T-cell (primary cell): Measurements from ENCODE around the gene RASIP1. TPM values are rescaled to one million over a fixed set of nuclear protein-coding genes. Genes with fewer than 3 reads are reported as not detected.
A peak's percentile ranks its signal among the peaks of the same experiment; 100 is the strongest.

Experiments used
- ATAC-seq, 4 experiments: fragments of 200-7000 bp in 3 of 4; fragments of 150-1000 bp in 1 of 4; cut with Tn5 transposase; replicated peaks in 1 of 4; 1 replicate in 3 of 4; 2 replicates in 1 of 4; pipeline ENCODE4 v1.10.0; 2021; ENCODE audit warnings: moderate library complexity in 3 of 4, mild to moderate bottlenecking in 2 of 4, moderate number of reproducible peaks in 1 of 4
- CTCF ChIA-PET, 2 donors: fragments of 300-600 bp; sonication (Branson Sonifier 250); formaldehyde crosslinking; loops; one replicate each; lab custom pipeline; 2022; ENCODE audit warnings: antibody characterized with exemption in 2 of 2; lab: Charles Lee
- POLR2A ChIA-PET, 2 donors: fragments of 300-600 bp; sonication (Branson Sonifier 250); formaldehyde crosslinking; loops; one replicate each; lab custom pipeline; 2022; ENCODE audit warnings: antibody characterized with exemption in 2 of 2; lab: Charles Lee
- DNase-seq, 35 experiments: peaks; one replicate each; pipeline versions ENCODE4 v3.0.0 to v3.0.0-alpha.2; 2013 to 2023
- H3K27ac ChIP-seq: one replicate; pipeline ENCODE4 v1.5.1; 2013; ENCODE audit warnings: low read length
- H3K27me3 ChIP-seq, 2 experiments: replicated peaks in 1 of 2; 1 replicate in 1 of 2; 2 replicates in 1 of 2; pipeline versions ENCODE4 v1.6.1 to v1.7.0; 2013; ENCODE audit warnings: low read length in 1 of 2, mixed read lengths in 1 of 2; ENCODE audit not compliant: control insufficient read depth in 2 of 2, insufficient read depth in 2 of 2; ENCODE audit errors: extremely low read depth in 1 of 2
- H3K36me3 ChIP-seq, 2 donors: 1 replicate in 1 of 2; 2 replicates in 1 of 2; pipeline versions ENCODE4 v1.6.1 to v1.7.0; 2013; ENCODE audit warnings: low read length in 1 of 2; ENCODE audit not compliant: control insufficient read depth in 2 of 2, insufficient read depth in 1 of 2; ENCODE audit errors: extremely low read depth in 1 of 2
- H3K4me1 ChIP-seq, 2 experiments: 1 replicate in 1 of 2; 2 replicates in 1 of 2; pipeline versions ENCODE4 v1.6.1 to v1.7.0; 2013; ENCODE audit warnings: low read length in 2 of 2, mixed read lengths in 1 of 2; ENCODE audit not compliant: insufficient read depth in 2 of 2, control insufficient read depth in 1 of 2; ENCODE audit errors: extremely low read depth in 1 of 2
- H3K4me3 ChIP-seq, 2 donors: 1 replicate in 1 of 2; 2 replicates in 1 of 2; pipeline versions ENCODE4 v1.5.1 to v1.7.0; 2013; ENCODE audit warnings: mild to moderate bottlenecking in 2 of 2, low read length in 1 of 2, moderate library complexity in 1 of 2; ENCODE audit not compliant: control insufficient read depth in 1 of 2; ENCODE audit errors: extremely low read depth in 1 of 2
- H3K9me3 ChIP-seq: 2 replicates; pipeline ENCODE4 v1.7.0; 2013
- H3K27ac Mint-ChIP-seq, 2 donors: one replicate each; pipeline ENCODE4 v1.8.0; 2020 to 2021; ENCODE audit warnings: mild to moderate bottlenecking in 2 of 2, mixed read lengths in 2 of 2
- H3K27me3 Mint-ChIP-seq, 2 donors: one replicate each; pipeline ENCODE4 v1.8.0; 2021 to 2022; ENCODE audit warnings: mixed read lengths in 2 of 2
- H3K36me3 Mint-ChIP-seq: one replicate; pipeline ENCODE4 v1.8.0; 2021; ENCODE audit warnings: mixed read lengths
- H3K4me1 Mint-ChIP-seq, 3 donors: one replicate each; pipeline ENCODE4 v1.8.0; 2020 to 2022; ENCODE audit warnings: mixed read lengths in 3 of 3, mild to moderate bottlenecking in 1 of 3
- H3K4me3 Mint-ChIP-seq, 3 donors: one replicate each; pipeline ENCODE4 v1.8.0; 2020 to 2022; ENCODE audit warnings: mild to moderate bottlenecking in 3 of 3, mixed read lengths in 3 of 3, moderate library complexity in 3 of 3
- H3K9me3 Mint-ChIP-seq, 3 donors: one replicate each; pipeline ENCODE4 v1.8.0; 2020 to 2022; ENCODE audit warnings: mixed read lengths in 3 of 3
- WGBS: methylation state at CpG from one replicate; pipeline ENCODE4 v1.1.5; 2013; ENCODE audit warnings: missing lambda C conversion rate; ENCODE audit not compliant: insufficient coverage; 5-methylcytosine and 5-hydroxymethylcytosine counted together
- total RNA-seq, 35 experiments: library from RNA in 6 of 35; stranded (reverse) in 6 of 35; fragments of 120-200 nt in 1 of 35; gene quantifications; one replicate each; pipeline versions ENCODE4 v1.2.1 to v1.2.4 and lab custom pipeline; 2013 to 2026

RASIP1 gene
- total RNA-seq, 5 donors from 2014 or later (not counting 1 experiment from before 2014, with no cell fraction given), result 0.23 to 0.65 (median 0.32) TPM; not detected in 2

DNA sequence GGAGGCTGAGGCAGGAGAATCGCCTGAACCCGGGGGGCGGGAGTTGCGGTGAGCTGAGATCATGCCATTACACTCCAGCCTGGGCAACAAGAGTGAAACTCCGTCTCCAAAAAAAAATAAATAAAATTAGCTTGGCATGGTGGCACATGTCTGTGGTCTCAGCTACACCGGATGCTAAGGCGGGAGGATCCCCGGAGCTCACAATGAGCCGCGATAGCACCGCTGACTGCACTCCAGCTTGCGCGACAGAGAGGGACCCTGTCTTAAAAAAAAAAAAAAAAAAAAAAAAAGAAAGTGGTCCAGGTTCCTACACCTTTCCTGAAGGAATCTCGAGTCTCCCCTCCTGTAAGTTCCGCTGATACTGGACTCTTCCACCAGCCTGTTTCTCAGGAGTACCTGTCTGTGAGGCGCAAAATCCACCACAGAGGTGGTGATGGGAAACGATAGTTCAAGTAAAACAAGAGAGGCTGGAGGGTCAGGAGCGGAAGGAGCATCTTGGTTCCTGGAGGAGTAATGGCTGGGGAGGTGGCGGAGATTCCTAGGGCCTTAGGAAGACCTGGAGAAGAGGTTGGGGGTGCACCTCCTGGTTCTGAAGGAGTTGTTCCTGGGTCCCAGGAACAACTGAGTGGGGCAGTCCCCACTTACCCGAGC lies 11.6 kb upstream of the RASIP1 start:
- POLR2A ChIA-PET, result interaction anchor here in 1 of 2 donors (0.7 kb wide), 1 partner anchor 242 kb away, joined by 4 read pairs; the partner anchor contains the start of gene RUVBL2
- 2% methylated on average over 13 of the region's 20 CpGs for WGBS
- H3K36me3 Mint-ChIP-seq, result no peaks in the 10 kb centered on the region
- peaks cover 20 to 31% of the 10 kb centered on the region in 2 donors for H3K27me3 Mint-ChIP-seq
- H3K27ac ChIP-seq, result no peak overlapping the region
- peaks cover 0 to 68% of the 10 kb centered on the region in 2 experiments for H3K27me3 ChIP-seq
- H3K9me3 ChIP-seq, result no peaks in the 10 kb centered on the region
- peak overlapping the region; percentile 71 to 84 (median 74) for H3K4me3 Mint-ChIP-seq
- peak overlapping the region in 1 of 2 donors; percentile 40 for H3K27ac Mint-ChIP-seq
- peaks cover 2 to 25% of the 10 kb centered on the region in 2 experiments for H3K4me1 ChIP-seq
- H3K4me1 Mint-ChIP-seq, result peaks cover 14 to 20% (median 19%) of the 10 kb centered on the region in 3 donors
- ATAC-seq, result peak; percentile 43 to 59 (median 45)
- DNase-seq, result peak in 4 of 35 experiments; percentile 13 to 40 (median 22)
- H3K9me3 Mint-ChIP-seq, result no peaks in the 10 kb centered on the region
- CTCF ChIA-PET, result interaction anchor here in 1 of 2 donors (0.6 to 0.7 kb wide), 3 partner anchors 13 to 987 kb away, joined by 3 to 6 read pairs (median 4); no protein-coding TSS in a partner anchor
- no peaks in the 10 kb centered on the region for H3K36me3 ChIP-seq
- H3K4me3 ChIP-seq, result peak overlapping the region; percentile 40 to 54

DNA sequence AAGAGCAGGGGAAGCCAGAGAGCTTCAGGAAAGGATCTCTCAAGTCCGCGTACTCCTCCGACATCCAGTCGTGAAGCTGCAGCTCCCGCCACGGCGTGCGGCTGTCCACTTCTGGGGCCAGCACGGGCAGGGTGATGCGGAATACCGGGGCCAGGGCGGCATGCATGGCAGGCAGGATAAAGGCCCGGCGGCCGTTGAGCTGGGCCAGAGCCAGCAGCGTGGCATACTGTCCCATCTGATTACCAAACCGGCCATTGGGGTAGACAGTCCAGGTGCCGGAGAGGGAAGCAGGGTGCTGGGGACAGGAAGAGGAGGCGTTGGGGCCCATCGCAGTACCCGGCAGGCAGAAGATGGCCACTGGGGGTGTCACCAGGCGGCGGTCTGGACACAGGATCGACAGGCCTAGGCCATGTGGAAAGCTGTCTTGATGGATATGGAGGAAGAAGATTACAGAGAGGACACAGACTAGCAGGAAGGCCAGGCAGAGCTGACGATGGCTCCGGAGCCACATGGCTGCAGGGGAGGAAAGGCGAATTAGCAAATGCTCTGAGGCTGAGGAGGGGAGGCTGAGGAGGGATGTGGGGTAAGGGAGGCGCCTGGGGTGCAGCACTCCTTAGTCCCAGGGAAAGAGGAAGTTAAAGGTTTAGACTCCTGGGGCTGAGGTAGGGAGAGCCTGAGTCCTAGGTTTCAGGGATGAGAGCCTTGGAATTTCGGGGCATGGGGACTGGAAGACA lies 10.5 kb upstream of the RASIP1 start:
- H3K9me3 Mint-ChIP-seq, result no peaks in the 10 kb centered on the region
- H3K4me1 Mint-ChIP-seq, result peaks cover 18 to 26% (median 24%) of the 10 kb centered on the region in 3 donors
- H3K4me3 Mint-ChIP-seq, result peak overlapping the region in 2 of 3 donors; percentile 29 to 84
- H3K36me3 ChIP-seq, result no peaks in the 10 kb centered on the region
- peaks cover 0 to 69% of the 10 kb centered on the region in 2 experiments for H3K27me3 ChIP-seq
- H3K4me3 ChIP-seq, result no peak overlapping the region
- no peaks in the 10 kb centered on the region for H3K36me3 Mint-ChIP-seq
- no peak for DNase-seq
- peaks cover 2 to 30% of the 10 kb centered on the region in 2 experiments for H3K4me1 ChIP-seq
- H3K9me3 ChIP-seq, result no peaks in the 10 kb centered on the region
- WGBS, result 93% methylated on average over 27 of the region's 29 CpGs
- ChIA-PET CTCF (no interaction called here), POLR2A (no interaction called here)
- no peak for ATAC-seq
- no peak overlapping the region for H3K27ac ChIP-seq
- peak overlapping the region in 1 of 2 donors; percentile 31 for H3K27ac Mint-ChIP-seq
- peaks cover 25 to 36% of the 10 kb centered on the region in 2 donors for H3K27me3 Mint-ChIP-seq

DNA sequence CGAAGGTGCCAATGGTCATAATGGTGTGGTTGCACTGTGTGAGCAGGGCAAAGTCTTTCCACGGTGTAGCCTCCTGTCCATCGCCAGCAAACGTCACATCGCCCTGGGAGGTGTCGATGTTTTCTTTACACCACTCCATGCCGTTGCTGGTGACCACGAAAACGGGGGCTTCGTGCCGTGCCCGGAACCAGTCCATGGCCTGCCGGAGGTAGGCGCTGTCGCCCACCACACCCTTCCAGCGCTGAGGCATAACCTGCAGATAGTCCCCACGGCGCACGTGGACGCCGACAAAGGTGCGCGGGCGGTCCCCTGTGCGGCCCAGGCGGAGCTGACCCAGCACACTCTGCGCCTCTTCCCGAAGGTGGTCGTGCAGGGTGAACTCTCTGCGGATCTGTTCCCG lies 9.9 kb upstream of the RASIP1 start:
- peaks cover 2 to 34% of the 10 kb centered on the region in 2 experiments for H3K4me1 ChIP-seq
- no peak overlapping the region for H3K4me3 ChIP-seq
- H3K27me3 Mint-ChIP-seq, result peaks cover 26 to 40% of the 10 kb centered on the region in 2 donors
- no peaks in the 10 kb centered on the region for H3K36me3 Mint-ChIP-seq
- no peak for ATAC-seq
- no peak overlapping the region for H3K27ac ChIP-seq
- no peaks in the 10 kb centered on the region for H3K9me3 Mint-ChIP-seq
- CTCF ChIA-PET, result no interaction called here
- WGBS, result 94% methylated on average over 30 of the region's 31 CpGs
- no peaks in the 10 kb centered on the region for H3K9me3 ChIP-seq
- peaks cover 21 to 28% (median 25%) of the 10 kb centered on the region in 3 donors for H3K4me1 Mint-ChIP-seq
- no peak overlapping the region for H3K4me3 Mint-ChIP-seq
- no peak for DNase-seq
- POLR2A ChIA-PET, result no interaction called here
- H3K27me3 ChIP-seq, result peaks cover 0 to 68% of the 10 kb centered on the region in 2 experiments
- no peaks in the 10 kb centered on the region for H3K36me3 ChIP-seq
- H3K27ac Mint-ChIP-seq, result no peak overlapping the region

DNA sequence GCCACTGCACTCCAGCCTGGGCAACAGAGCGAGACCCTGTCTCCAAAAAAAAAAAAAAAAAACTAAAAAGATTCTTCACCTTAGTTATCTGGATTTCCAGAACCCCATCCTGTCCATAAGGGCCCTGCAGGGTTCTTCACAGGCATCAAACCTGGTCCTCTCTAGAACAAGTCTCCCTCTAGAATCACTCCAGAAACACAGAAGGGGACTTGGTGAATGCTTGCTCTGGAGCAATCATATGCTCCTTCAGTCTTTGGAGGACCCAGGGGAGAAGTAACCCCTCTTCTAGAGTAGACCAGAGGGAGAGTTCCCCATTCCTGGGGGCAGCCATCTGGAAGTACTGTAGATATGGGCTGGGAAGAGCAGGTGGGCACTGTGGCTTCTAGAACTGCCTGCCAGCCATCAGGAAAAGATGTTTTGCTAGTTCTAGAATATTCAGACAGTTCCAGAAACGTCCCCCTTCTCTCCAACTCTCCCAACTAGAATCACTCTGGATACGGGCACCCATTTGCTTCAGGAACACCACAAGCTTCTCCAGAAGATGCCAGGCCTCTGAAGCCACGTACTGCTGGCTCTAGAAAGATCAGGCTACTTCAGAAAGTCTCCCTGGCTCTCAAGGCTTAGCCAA lies 9.3 kb upstream of the RASIP1 start:
- Mint-ChIP-seq H3K4me1 (peaks cover 21 to 33% (median 28%) of the 10 kb centered on the region in 3 donors), H3K36me3 (no peaks in the 10 kb centered on the region), H3K27ac (no peak overlapping the region), H3K27me3 (peaks cover 24 to 38% of the 10 kb centered on the region in 2 donors), H3K4me3 (no peak overlapping the region), H3K9me3 (no peaks in the 10 kb centered on the region)
- POLR2A ChIA-PET, result no interaction called here
- Histone ChIP-seq H3K9me3 (no peaks in the 10 kb centered on the region), H3K27me3 (peaks cover 0 to 68% of the 10 kb centered on the region in 2 experiments), H3K27ac (no peak overlapping the region), H3K4me1 (peaks cover 2 to 40% of the 10 kb centered on the region in 2 experiments), H3K36me3 (no peaks in the 10 kb centered on the region), H3K4me3 (no peak overlapping the region)
- DNase-seq (no peak), ATAC-seq (no peak)
- CTCF ChIA-PET, result no interaction called here
- 50% methylated on average over 3 of the region's 4 CpGs for WGBS

DNA sequence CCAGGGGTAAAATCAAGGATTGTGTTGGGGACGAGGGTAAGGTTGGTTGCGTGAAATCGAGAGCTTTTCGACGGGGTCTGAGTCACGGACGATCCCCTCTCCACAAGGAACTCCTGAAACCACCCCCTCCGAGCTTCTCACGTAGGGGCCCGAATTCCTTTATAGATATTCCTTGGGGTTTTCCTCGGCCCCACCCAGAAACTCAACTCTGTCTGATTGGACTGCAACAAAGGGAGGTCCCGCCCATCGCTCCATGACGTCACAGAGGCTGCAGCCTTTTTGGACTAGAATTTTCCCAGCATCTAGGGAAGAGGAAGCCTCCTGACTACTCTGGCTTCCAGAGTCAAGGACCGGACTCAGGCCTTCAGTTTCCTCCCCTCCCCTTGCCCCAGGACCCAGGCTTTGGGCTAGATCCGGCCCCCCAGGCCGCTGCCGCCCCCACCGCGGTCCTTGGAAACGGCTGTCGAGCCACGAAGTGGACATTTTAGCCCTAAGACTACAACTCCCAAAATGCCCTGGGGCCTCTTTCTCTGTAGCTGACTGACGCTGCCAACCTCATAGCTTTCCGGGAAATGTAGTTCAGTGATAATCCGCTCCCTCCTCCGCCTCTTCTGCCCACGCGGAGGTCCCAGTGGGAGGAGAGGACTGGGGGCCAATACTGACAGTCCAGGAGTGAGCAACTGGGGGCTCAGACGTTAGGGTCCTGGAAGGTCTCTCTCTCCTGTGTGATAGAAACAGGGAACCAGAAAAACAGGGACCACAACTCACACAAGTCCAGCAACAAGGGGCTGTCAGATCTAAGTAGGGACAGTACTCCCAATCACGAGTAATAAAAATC lies 6.5 kb upstream of the RASIP1 start, which contains the start of gene IZUMO1:
IZUMO1 (minus strand) TSS at position 172 of the 838 bp plus-strand sequence. CDS start 1,050 bp downstream, outside the sequence.
- Histone ChIP-seq H3K9me3 (no peaks in the 10 kb centered on the region), H3K4me3 (peak within 1 kb of the TSS; percentile 11 to 29), H3K27me3 (peaks cover 0 to 53% of the 10 kb centered on the region in 2 experiments), H3K27ac (no peak within 1 kb of the TSS), H3K4me1 (peaks cover 0 to 22% of the 10 kb centered on the region in 2 experiments), H3K36me3 (no peaks in the 10 kb centered on the region)
- H3K27me3 Mint-ChIP-seq, result peaks cover 11 to 19% of the 10 kb centered on the region in 2 donors
- no peaks in the 10 kb centered on the region for H3K9me3 Mint-ChIP-seq
- no peak within 1 kb of the TSS for H3K27ac Mint-ChIP-seq
- H3K4me1 Mint-ChIP-seq, result peaks cover 9 to 21% (median 15%) of the 10 kb centered on the region in 3 donors
- ATAC-seq, result peak; percentile 70 to 82 (median 73)
- DNase-seq, result peak in 28 of 35 experiments; percentile 22 to 70 (median 48)
- H3K4me3 Mint-ChIP-seq, result peak within 1 kb of the TSS in 1 of 3 donors; percentile 3
- ChIA-PET POLR2A (no interaction called here), CTCF (interaction anchor here (0.5 to 1.1 kb wide), 2 partner anchors 90 to 396 kb away, joined by 4 to 10 read pairs; no protein-coding TSS in a partner anchor)
- H3K36me3 Mint-ChIP-seq, result no peaks in the 10 kb centered on the region
- WGBS, result 8% methylated on average over 8 of the region's 31 CpGs
